NCI-H1417 (cell line): ENCODE data around the gene FRA10AC1.
"Not testable (repeated sequence)": the region's sequence is repeated elsewhere in the genome, so short reads cannot be mapped to it uniquely, and the experiment has no call there.

Experiments
- DNase-seq, 3 experiments: peaks; one replicate each; lab custom pipeline; 2025; lab: John Stamatoyannopoulos, UW

FRA10AC1 gene

GRCh38 chr10:93703066-93703465 lies 674 bp upstream of the FRA10AC1 start:
- DNase-seq = peak; percentile 35 to 80 (median 64)

DNA sequence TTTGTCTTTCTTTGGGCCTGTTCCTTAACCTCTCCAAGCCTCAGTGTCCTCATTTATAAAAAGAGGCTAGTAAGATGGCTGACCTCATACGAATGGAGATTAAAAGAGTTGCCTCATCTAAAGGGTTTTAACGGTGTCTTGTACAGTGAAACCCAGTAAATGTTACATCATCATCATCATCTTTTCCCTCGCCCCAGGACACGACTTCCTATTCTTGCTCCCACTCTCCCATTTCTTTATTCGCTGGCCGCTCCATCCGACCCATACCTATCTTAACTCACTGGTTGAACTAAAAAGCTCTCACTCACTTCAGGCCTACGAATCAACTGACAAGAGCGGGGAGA lies 554 bp downstream of the FRA10AC1 start:
- peak in 1 of 3 experiments; percentile 33 for DNase-seq

GRCh38 chr10:93697207-93697606 lies 5.2 kb downstream of the FRA10AC1 start:
- DNase-seq = no peak

DNA sequence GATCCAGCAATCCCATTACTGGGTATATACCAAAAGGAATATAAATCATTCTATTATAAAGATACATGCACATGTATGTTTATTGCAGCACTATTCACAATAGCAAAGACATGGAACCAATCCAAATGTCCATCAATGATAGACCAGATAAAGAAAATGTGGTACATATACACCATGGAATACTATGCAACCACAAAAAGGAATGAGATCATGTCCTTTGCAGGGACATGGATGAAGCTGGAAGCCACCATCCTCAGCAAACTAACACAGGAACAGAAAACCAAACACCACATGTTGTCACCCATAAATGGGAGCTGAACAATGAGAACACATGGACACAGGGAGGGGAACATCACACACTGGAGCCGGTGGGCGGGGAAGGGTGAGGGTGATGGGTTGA lies 5.8 kb downstream of the FRA10AC1 start:
- DNase-seq = not testable (repeated sequence)

- no peak for DNase-seq
These were observed 6.7 kb downstream of the FRA10AC1 start for GRCh38 chr10:93695740-93696139.

DNA sequence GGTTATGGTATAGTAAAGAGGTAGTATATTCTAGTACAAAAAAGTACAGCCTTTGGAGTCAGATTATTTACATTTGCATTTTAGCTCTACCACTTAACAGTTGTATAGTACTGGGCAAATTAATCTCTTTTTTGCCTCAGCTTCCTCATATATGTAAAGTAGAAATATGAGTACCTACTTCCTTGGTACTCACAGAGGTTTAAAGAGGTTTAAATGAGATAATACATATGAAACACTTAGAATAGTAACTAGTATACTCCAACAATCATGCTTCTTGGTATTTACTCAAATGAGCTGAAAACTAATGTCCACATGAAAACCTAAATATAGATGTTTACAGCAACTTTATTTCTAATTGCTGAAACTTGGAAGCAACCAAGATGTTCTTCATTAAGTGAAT lies 14.7 kb downstream of the FRA10AC1 start:
- DNase-seq = no peak

DNA sequence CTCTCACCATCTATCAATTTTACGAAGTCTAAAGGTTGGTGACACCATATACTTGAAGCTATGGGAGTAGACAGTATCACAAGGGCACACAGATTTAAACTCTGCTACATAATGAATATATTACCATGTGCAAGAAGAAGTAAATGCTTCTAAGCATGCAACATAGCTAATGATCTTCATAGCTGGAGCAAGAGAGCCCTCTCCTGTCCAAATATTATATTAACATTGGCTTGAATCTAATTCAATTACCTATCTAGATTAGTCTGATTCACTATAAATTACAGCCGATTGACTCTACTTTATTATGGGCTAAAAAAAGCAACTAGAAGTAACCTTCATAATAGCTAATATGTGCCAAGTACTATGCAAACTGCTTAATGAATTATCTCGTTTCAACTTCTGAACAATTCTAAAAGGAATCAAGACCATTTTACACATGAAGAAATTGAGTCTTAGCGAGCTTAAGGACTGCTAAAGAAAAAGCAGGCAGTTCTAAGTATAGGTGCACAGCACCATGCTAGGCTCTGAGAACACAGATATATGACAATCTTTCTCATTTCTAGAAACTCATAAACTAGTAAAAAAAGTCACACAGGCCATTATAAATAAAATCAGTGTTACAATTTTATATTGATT lies 21.9 kb downstream of the FRA10AC1 start:
- DNase-seq = peak; percentile 0 to 74 (median 37)

GRCh38 chr10:93678805-93679587 lies 23.4 kb downstream of the FRA10AC1 start:
- no peak for DNase-seq

GRCh38 chr10:93678386-93678785 lies 24.0 kb downstream of the FRA10AC1 start:
- DNase-seq = no peak

GRCh38 chr10:93673791-93674190 lies 28.6 kb downstream of the FRA10AC1 start:
- DNase-seq = no peak

DNA sequence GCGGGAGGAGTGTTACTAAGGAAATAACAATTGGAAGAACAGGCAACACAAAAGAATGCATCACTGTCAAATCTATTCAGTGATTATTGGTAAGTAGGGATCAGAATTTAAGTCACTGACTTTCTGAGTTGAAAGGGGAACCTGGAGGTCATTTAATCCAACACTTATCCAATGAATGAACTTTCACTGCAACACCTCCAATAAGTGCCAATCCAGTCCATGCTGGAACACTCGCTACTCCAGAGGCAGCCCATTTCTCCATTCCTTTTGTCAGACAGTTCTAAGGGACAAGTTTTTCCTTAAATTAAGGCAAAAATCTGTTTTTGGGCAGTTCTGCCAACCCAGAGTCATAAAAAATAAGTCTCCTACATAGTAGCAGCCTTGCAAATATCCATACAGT lies 29.5 kb downstream of the FRA10AC1 start:
- no peak for DNase-seq

DNA sequence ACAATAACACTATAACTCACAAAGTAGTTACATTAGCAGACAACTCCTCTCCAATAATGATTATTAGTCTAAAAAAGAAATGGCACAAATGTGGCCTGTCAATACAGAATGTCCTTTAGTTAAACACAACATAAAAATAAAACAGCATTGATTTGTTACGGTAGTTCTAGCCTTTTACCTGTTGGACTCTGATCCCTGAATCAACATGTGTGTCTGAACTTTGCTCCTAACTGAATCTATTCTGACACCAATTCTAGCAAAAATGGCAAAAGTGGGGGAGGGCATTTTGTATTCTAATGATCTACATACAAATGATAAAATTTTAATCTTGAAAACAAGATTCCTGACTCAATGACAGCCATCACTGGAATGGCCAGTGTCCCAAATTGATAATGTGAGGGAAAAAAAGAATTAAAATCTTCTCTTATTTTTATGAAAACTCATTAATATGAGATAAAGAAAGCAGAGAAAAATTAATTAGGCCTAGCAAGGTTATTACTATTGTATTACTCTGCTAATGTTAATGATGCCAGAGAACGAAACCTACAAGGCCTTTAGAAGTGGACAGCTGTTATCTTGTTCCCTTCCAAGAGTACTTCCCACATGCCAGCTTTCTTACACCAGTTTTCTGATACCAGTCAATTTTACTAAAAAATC lies 30.2 kb downstream of the FRA10AC1 start:
- no peak for DNase-seq

DNA sequence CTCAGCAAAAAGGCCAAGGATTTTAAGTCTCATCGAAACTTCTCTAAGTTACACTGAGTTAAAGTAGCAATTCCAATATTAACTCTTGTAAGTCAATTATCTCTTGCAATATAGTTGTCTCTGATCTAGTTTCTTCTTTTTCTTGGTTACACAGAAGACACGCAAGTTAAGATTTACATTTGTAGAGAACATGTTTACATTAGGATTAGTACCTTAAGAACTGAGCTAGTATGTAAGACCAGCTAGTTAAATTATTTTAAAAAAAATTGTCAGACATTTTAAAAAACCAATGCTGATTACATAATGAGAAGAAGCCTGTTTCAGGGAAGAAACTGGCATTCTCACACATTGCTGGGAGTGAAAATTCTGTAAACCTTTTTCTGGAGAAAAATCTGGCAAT lies 31.4 kb downstream of the FRA10AC1 start:
- no peak for DNase-seq

DNA sequence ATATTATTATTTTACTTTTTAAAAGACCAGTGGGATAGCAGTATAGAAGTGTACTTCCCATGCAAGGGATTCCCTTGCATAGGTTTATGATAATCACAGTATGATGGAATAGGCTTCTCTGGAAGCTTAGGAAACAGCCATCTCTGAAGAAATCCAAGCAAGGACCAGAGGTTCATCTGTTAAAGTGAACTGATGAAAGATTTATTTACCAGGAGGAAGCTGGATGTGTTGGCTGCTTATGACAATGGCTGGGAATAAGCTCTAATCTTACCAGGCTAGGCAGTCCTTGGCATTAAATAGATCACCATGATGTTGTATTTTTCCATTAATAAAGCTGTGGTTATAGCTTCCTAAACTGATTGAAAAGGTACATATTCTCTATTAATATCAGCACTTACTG lies 32.0 kb downstream of the FRA10AC1 start:
- no peak for DNase-seq

GRCh38 chr10:93667795-93668194 lies 34.6 kb downstream of the FRA10AC1 start:
- no peak for DNase-seq

GRCh38 chr10:93666030-93666429 lies 36.4 kb downstream of the FRA10AC1 start:
- no peak for DNase-seq

DNA sequence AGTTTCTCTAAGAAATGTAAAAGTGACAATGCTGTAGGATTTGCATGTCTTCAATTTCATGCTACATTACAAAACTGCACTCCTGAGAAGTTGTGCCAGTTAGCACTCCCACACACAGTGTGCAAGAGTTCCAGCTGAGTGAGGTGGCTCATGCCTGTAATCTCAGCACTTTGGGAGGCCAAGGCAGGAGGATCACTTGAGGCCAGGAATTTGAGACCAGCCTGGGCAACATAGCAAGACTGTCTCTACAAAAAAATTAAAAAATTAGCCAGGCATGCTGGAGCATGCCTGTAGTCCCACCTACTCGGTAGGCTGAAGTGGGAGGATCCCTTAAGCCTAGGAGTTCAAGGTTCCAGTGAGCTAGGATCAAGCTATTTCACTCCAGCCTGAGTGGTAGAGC lies 44.6 kb downstream of the FRA10AC1 start:
- DNase-seq = no peak

DNA sequence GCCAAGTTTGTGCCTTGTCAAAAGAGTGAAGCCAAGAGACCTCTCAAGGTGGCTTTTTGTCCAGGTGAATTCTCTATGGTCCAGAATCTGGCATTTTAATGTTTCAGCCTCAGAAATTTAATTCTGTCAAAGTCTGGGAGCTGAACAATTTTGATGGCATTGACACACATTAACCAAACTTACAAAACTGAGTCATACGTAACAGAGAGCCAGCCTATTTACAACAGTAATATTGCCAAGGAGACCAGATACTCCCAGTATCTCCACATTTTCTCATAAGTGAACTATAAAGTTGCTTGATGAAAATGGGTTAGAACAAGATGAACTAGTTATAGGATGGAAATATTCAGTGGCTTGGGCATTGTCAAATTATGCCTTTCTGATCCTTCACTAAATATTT lies 46.2 kb downstream of the FRA10AC1 start:
- DNase-seq = no peak

DNA sequence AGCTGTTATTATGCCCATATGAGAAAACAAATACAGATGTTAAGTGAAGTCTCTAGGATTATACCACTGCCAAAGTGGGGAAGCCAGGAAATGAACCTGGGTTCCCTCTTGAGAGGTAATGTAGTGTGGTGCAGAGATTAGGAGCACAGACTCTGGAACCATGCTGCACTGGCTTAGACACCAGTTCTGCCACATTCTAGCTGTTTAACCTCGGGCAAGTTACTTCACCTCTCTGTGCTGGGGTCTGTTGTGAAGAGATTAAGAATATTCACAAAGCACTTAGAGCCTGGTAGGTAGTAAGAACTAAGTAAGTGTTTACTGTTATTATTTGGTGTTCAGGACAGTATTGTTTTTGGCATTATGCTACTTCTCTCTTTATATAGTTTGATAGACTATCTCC lies 48.2 kb downstream of the FRA10AC1 start:
- no peak for DNase-seq

DNA sequence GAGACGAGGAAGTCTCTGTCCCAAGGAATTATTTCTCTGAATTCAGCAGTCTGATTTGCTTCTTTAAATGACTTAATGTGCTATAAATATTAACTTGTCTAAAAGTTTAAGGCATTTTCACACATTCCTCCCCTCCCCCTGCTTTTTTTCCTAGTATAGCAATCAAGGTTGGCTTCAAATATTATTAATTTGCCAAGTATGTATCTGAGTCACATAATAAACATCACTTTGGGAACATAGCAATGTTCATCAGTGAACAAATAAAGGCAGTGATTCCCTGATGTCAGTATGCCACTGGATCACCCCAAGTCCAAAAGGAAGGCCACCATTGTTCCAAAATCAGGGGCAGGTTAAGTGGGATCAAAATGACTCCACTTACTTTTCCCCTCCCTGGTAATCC lies 49.5 kb downstream of the FRA10AC1 start:
- no peak for DNase-seq

GRCh38 chr10:93639791-93640190 lies 62.6 kb downstream of the FRA10AC1 start:
- no peak for DNase-seq

GRCh38 chr10:93630625-93631557 lies 71.5 kb downstream of the FRA10AC1 start:
- peak in 2 of 3 experiments; percentile 17 to 33 for DNase-seq
